LNCaP clone FGC (cell line): Measurements from ENCODE around the gene GGCT.
"Not testable (repeated sequence)": the region's sequence is repeated elsewhere in the genome, so short reads cannot be mapped to it uniquely, and the experiment has no call there.

Source experiments
- DNase-seq: peaks from one replicate; pipeline ENCODE4 v3.0.0-alpha.2; 2011; ENCODE audit warnings: low read depth
- H3K4me3 ChIP-seq: 2 replicates; pipeline ENCODE4 v1.5.1; 2011; ENCODE audit warnings: mild to moderate bottlenecking, low read depth, low read length, control low read depth
- TF ChIP-seq, protein P1 (sequence below): IDR thresholded peaks from 2 replicates; pipeline ENCODE4 v1.5.1; 2012; ENCODE audit warnings: mild to moderate bottlenecking; ENCODE audit not compliant: control insufficient read depth, insufficient read depth; ENCODE audit errors: extremely low read depth

The GGCT gene

DNA sequence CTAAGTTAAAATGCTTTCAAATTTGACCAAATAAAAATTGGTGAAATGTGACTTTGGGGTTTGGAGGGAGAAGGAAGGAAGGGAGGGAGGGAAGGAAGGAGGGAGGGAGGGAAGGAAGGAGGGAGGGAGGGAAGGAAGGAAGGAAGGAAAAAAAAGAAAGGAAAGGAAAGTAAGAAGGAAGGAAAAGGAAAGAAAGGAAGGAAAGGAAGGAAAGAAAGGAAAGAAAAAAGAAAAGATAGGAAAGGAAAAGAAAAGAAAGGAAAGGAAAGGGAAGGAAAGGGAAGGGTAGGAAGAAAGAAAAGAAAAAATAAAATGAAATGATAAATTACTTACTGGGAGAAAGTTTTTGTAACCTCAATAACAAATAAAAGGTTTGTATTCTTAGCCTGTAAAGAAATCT is 24.1 kb upstream of the GGCT start:
- DNase-seq, result no peak
- TF ChIP-seq, protein P1, sequence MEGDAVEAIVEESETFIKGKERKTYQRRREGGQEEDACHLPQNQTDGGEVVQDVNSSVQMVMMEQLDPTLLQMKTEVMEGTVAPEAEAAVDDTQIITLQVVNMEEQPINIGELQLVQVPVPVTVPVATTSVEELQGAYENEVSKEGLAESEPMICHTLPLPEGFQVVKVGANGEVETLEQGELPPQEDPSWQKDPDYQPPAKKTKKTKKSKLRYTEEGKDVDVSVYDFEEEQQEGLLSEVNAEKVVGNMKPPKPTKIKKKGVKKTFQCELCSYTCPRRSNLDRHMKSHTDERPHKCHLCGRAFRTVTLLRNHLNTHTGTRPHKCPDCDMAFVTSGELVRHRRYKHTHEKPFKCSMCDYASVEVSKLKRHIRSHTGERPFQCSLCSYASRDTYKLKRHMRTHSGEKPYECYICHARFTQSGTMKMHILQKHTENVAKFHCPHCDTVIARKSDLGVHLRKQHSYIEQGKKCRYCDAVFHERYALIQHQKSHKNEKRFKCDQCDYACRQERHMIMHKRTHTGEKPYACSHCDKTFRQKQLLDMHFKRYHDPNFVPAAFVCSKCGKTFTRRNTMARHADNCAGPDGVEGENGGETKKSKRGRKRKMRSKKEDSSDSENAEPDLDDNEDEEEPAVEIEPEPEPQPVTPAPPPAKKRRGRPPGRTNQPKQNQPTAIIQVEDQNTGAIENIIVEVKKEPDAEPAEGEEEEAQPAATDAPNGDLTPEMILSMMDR, result no peak
- no peak overlapping the region for H3K4me3 ChIP-seq

GRCh38 chr7:30527297-30527696 is 22.7 kb upstream of the GGCT start:
- not testable (repeated sequence) for DNase-seq, H3K4me3 ChIP-seq

DNA sequence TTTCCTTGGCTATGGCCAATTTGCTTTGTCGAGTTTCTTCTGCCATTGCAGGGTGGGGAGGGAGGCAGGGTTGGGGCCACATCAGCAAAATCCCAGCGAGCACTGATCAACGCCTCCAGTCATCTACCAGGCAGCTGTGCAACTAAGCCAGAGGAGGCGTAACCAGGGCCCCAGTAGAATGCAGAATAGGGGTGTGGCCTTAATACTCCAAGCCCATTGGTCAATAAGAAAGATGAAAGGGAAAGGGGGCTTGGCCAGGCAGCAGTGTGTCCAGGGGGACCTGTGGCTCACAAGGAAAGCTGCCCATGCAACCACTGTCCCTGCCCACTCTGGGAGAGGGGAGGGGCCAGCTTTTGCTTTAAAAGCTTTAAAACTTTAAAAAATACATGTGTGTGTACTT is 21.5 kb upstream of the GGCT start:
- TF ChIP-seq, protein P1, result no peak
- H3K4me3 ChIP-seq, result no peak overlapping the region
- no peak for DNase-seq

GRCh38 chr7:30525429-30525828 is 20.8 kb upstream of the GGCT start:
- no peak overlapping the region for H3K4me3 ChIP-seq
- DNase-seq, result no peak
- TF ChIP-seq, protein P1, result no peak

DNA sequence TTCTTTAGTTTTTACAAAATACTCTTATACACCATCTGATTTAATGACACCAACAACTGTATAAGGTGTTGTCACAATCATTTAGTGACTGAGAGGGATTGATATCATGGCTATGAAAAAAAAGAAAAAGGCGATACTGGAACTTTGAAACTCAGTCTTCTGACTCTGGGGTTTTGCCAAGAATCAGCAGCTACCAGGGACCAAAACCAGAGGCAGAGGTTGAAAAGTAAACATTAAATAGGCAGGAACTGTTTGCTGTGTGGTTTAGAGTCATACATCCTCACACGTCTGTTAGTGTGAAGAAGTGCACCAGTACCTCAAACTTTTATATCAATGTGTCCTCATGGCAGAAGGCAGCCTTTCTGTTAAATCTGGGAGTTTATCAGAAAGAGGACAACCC is 19.9 kb upstream of the GGCT start:
- no peak overlapping the region for H3K4me3 ChIP-seq
- TF ChIP-seq, protein P1, result no peak
- peak; percentile 54 for DNase-seq

DNA sequence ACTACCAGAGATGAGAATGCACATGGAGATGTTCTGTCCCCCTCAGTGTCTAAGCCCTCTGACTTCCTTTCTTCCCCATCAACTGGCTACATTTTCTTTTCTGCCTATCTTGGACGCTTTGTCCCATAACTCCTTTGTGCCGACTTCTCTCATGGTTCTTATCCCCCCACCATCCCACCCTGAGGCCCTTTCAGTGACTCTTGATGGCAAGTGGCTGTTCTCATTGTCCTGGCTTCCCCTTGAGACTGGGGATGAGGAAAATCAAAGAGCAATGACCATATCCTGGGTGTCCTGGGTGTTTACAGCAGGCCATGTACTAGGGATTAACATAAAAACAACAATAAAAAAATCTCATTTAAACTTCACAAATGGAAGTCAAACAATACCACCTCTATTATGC is 18.8 kb upstream of the GGCT start:
- TF ChIP-seq, protein P1, result no peak

DNA sequence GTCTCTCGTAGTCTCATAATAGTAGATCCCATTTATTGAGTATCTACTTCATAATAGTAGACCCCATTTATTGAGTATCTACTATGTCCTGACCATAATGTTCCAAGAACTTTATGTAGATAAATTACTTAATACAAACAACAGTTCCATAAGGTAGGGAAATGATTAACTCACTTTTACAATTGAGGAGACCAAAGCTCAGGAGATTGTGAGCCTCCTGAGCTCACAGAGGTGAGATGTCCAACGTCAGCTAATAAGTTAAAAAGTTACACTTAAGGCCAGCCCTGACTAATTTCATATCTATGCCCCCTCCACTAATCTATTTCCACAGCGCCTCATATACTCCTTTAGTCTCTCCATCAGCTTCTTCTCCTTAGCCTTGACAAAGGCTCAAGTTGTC is 17.5 kb upstream of the GGCT start:
- DNase-seq, result no peak
- TF ChIP-seq, protein P1, result no peak

More for the DNA sequence above, 18.8 kb upstream of the GGCT start:
- H3K4me3 ChIP-seq, result no peak overlapping the region
- DNase-seq, result no peak

More for the DNA sequence above, 17.5 kb upstream of the GGCT start:
- H3K4me3 ChIP-seq, result no peak overlapping the region
